ENCODE results near the gene PYGO1.

The PYGO1 gene

DNA sequence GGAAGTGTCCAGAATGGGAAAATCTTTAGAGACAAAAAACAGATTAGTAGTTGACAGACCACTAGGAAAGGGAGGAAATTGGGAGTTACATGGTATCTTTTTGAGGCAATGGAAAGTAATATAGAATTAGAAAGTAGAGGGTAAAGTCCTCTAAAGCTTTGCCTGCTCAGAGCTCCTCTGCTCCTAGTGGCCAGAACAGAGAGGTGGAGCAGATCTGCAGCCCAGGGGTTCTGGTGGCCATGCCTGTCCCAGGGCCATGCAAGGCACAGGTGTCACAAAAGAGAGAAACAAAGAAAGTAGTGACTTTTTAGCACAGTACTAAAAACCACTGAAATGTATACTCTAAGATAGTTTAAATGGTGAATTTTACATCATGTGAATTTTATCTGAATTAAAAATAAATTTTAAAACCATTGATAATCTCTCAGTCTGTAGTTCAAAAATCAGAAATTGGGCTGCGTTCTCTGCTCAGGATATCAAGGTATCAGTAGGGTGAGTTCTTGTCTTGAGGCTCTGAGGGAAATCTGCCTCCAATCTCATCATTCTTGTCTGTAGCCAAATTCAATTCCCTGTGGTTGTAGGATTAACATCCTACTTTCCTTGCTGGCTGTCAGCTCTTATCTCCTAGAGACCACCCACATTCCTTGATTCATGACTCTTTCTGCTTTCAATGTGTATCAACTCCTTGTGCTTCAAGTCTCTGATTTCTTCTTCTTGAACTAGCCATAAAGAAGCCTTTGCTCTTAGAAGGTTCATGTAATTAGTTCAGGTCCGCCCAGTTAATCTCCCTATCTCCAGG lies 23.6 kb downstream of the PYGO1 start:
- no peak for DNase-seq

DNA sequence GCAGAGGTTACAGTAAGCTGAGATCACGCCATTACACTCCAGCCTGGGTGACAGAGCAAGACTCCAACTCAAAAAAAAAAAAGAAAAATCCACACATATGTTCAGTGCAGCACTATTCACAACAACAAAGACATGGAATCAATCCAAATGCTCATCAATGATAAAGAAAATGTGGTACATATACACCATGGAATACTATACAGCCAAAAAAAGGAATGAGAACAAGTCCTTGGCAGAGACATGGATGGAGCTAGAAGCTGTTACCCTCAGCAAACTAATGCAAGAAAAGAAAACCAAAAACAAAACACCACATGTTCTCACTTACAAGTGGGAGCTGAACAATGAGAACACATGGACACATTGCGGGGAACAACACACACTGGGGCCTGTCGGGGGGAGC lies 25.5 kb downstream of the PYGO1 start:
- DNase-seq, result no peak

DNA sequence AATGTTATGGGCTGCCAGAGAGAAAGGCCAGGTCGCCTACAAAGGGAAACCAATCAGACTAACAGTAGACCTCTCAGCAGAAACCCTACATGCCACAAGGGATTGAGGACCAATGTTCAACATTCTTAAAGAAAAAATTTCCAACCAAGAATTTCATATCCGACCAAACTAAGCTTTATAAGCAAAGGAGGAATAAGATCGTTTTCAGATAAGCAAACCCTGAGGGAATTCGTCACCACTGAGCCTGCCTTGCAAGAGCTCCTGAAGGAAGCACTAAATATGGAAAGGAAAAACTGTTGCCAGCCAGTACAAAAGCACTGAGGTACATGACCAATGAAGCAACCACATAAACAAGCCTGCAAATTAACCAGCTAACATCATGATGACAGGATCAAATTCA lies 33.1 kb downstream of the PYGO1 start:
- no peak for DNase-seq

DNA sequence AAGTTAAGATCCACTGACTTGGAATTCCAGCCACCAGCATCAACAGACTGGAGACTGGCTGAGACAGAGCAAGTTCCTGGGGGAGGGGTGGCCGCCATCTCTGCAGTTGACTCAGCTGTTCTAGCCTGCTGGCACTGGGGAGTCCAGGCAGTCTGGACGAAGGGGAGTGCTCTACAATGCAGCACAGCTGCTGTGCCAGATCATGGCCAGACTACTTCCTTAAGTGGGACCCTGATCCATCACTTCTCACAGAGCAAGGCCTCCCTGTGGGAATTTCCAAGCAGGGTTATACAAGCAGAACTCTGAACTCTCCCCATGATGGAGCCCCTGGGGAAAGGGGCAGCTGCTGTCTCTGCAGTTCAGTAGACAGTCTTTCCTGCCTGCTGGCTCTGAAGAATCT lies 35.2 kb downstream of the PYGO1 start:
- peak; percentile 74 for DNase-seq

DNA sequence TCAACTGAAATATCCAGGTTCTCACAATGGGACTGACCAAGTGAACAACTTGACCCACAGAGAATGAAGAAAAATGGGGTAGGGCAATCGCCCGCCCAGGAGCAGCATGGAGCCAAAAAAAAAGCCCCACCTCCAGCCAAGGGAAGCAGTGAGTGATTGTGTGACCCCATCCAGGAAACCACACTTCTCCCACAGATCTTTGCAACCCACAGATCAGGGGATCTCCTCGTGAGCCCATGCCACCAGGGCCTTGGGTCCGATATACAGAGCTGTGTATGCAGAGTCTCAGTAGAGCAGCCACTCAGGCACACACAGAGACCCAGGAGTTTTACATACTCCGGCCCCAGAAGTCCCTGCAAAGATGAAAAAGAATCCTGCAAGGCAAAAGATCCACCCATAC lies 35.7 kb downstream of the PYGO1 start:
- no peak for DNase-seq

DNA sequence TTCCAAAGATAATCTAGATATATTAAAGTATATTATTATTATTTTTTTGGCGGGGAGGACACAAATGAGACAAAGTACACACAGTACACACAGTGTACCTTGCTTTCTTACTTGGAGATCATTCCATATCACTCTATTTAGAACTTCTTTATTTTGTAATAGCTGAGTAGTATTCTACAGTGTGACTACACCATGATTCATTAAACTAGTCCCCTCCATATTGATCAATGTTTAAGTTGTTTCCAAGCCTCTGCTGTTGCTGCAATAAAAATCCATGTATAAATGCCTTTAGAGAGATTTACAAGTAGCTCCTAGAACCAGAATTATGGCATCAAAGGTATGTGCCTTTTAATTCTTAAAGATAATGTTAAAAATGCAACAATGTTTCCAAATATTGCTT lies 38.8 kb downstream of the PYGO1 start:
- no peak for DNase-seq

DNA sequence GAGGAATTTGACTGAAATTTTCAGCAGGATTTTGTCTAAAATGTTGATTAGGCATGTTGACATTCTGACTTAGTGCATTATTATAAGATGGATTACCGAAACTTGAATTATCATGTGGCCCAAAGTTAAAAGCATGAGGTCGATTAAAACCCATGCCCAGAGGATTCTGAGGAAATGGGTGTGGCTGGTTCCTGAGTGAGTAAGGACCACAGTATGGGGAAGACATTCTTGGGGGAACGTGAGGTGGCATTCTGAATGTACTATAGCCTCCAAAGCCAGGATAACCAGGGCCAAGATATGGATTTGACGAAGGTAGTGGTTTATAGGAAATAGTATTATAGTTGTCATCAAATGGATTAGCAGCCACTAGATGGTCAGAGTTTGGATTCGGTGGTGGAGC lies 41.4 kb downstream of the PYGO1 start:
- peak; percentile 24 for DNase-seq

DNA sequence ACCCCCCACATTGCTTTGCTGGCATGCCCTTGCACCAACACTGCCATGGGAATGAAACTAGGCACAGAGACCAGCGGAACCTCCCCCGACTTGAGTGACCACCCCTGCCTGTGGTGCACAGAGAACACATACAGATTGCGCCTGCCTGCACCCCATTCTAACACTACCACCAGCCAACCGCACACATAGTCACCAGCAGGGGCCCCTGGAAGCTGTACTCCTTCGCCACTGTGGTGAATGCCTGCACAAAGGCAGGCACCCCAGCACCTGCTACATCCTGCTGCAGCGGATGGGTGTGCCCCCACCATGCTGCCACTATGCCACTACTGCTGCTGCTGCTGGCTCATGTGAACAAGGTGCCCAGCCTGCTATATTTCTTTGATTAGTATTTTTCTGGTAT lies 52.7 kb downstream of the PYGO1 start:
- no peak for DNase-seq

DNA sequence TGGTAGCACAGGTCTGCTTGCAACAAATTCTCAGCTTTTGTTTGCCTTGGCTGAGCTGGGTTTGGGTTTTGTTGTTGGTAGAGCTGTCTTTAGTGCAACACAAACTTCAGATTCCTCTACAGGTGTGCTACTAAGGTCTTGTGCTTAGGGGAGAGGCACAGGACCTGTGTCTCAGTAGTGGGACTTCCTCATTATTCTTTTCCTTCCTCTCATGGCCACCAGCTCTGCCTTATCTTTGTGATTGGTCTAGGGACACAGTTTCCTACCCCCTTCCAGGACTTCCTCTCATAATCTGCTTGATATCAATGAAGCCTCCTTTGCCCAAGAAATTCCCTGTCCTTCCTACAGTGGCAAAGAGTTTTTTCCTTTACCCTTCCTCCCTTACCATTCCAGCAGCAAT lies 55.2 kb downstream of the PYGO1 start:
- no peak for DNase-seq

DNA sequence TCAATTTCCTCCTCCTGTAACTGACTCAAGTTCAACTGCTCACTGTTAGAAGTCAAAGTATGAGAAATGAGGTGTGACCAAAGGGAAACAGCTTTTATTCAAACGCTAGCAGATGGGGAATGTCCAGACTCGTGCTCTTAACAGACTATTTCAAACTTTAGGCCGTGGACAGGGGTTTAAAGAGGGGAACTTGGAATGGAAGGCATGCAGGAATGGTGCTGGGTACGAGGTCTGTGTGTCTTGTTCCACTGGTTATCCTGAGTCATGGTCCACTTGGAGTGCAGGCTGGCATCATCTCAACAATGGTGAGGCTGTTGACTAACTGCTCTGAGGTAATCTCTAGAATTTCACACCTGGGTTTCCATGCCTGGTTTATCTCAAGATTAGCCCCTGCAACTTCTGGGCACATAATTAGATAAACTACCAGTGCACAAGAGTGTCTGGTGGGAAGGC lies 57.3 kb downstream of the PYGO1 start:
- DNase-seq, result no peak

DNA sequence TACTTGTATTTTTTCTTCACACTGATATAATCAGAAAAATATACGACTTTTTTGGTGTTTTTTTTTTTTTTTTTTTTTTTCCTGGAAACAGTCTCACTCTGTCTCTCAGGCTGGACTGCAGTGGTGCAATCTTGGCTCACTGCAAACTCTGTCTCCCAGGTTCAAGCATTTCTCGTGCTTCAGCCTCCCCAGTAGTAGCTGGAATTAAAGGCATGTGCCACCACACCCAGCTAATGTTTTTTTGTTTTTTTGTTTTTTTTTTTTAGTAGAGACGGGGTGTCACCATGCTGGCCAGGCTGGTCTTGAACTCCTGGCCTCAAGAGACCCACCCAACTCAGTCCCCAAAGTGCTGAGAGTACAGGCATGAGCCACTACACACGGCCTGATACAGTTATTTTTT lies 59.3 kb downstream of the PYGO1 start:
- DNase-seq, result no peak

DNA sequence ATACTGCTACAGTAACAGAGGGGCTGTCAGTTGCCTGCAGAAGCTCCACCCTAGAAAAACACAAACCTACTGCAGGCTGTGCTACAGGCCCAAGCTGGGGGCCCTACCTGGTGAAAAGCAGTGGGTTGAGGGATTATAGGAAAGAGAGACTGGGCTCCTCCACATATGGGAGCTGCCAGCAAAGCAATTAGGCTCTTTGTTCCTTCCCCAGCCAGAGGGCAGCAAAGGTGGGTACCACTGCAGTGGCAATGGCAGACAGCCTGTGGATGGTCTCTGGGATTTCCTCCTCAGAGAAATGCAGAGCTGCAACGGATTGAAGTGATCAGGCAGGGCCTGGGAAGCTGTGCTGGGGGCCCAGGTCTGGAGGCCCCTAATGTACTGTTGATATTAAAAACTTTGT lies 61.0 kb downstream of the PYGO1 start:
- no peak for DNase-seq

DNA sequence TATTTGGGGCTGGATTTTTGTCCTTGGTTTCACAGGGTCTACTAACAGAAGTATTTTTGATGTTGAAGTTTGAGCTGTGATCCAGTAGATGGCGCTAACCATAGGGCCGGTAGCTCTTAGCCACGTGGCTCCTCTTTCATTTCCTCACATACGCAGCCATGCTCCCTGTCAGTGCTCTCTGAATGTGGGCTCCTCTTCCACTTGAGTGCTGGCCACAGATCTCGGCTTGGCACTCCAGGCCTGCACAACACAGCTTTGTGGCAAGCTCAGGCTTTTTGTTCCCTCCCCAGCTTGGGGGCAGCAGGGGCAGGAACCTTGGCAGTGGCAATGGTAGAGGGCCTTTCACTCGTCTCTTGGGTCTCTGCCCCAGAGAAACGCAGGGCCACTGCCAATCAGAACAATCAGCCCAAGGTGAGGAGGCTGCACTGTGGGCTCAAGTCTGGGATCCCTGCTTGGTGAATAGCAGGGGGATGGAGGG lies 61.5 kb downstream of the PYGO1 start:
- DNase-seq, result peak; percentile 67

DNA sequence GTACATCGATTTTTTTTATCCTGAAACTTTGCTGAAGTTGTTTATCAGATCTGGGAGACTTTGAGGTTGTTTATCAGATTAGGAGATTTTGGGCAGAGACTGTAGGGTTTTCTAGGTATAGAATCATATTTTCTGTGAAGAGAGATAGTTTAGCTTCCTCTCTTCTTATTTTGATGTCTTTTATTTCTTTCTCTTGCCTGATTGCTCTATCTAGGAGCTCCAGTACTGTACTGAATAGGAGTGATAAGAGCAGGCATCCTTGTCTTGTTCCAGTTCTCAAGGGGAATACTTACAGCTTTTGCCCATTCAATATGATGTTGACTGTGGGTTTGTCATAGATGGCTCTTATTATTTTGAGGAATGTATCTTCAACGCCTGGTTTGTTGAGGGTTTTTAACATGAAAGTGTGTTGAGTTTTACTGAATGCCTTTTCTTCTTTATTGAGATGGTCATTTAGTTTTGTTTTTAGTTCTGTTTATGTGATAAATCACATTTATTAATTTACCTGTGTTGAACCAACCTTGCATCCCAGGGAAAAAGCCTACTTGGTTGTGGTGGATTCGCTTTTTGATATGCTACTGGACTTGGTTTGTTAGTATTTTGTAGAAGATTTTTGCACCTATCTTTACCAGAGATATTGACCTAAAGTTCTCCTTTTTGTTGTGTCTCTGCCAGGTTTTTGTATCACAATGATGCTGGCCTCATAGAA lies 65.2 kb downstream of the PYGO1 start:
- DNase-seq, result no peak

DNA sequence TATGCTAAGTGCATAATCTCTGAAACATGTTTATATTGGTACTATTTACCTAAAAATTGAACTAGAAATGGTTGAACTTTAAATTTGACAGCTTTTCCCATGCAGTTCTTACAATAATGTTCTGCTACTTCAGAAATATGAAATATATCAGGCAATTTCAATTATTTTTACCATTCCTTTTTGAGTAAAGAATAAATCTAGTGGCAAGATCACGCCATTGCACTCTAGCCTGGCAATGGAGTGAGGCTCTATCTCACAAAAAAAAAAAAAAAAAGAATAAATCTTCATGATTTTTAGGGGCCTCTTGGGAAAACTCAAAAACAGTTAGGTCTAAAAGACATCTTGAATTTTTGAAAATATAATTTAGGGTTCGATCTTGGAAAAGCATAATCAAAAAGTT lies 69.5 kb downstream of the PYGO1 start:
- no peak for DNase-seq

DNA sequence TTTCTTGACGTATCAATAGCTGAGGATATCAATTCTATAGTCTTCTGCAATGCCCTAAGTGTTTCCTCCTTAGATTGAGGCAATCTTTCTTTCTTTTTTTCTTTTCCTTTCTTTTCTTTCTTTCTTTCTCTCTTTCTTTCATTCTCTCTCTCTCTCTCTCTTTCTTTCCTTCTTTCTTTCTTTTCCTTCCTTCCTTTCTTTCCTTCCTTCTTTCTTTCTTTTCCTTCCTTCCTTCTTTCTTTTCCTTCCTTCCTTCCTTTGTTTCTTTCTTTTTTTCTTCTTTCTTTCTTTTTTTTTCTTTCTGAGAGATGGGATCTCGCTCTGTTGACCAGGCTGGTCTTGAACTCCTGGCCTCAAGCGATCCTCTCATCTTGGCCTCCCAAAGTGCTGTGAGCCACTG lies 70.1 kb downstream of the PYGO1 start:
- DNase-seq, result no peak

DNA sequence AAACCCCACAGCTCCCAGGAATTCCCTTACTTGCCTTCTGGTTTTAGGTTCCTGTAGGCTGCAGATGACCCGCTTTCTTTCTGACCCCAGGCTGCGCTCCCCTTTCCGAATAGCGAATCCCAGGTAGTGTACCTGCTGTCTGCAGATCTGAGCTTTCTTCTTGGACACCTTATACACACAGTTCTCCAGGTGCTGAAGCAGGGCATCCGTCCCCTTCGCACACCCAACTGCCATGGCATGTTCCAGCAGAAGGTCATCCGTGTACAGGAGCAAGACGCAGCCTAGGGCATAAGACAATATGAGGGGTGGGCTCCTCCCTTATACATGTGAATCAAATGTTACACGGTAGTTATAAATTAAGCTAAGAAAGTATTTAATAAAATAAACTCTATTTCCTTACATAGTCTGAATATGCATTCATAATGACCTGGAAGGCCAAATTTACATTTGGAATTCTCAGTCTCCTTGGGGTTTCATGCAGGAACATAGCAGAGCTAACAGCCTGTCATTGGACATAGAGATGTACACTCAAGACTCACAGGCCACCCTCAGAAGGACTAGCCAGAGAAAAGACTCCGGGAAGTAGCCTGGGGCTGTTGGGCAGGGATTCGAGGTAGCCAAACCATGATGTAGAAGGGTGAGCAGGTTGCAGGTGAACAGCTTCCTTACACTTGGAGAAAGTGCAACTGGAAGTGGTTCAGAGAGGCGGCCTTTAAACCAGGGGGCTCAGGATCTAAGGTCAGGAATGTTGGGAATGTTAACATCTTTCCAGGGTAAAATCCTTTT lies 72.0 kb downstream of the PYGO1 start:
- no peak for DNase-seq

DNA sequence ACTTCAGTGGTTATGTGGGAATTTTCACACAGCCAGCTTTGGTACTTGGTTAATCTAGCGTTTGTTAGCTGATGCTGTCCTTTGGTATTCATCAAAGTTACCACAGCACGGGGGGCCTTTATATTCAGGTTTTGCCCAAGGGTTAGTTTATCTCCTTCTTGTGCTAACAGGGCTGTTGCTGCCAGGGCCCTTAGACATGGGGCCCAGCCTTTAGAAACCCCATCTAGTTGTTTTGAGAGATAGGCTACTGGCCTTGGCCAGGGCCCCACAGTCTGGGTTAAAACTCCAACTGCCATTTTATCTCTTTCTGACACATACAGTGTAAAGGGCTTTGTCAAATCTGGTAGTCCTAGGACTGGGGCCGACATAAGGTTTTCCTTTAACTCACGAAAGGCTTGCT lies 72.7 kb downstream of the PYGO1 start:
- DNase-seq, result no peak

DNA sequence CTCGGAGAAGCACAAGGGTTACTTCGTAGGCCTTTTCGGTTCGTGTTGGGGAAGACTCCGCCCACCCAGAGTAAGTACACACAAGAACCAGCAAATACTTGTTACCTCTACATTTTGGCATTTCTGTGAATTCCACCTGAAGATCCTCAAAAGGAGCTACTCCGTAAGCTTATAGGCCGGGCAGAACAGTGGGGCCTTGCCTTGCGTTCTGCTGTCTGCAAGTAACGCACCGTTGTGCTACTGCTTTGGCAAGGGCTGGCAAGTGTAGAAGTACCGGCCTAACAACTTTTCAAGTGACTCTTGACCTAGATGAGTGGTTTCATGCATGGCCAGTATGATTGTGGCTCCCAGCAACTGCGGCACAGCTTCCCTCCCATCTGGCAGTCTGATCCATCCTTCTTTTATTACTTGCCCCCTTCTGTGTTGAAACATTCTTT lies 73.7 kb downstream of the PYGO1 start:
- no peak for DNase-seq

DNA sequence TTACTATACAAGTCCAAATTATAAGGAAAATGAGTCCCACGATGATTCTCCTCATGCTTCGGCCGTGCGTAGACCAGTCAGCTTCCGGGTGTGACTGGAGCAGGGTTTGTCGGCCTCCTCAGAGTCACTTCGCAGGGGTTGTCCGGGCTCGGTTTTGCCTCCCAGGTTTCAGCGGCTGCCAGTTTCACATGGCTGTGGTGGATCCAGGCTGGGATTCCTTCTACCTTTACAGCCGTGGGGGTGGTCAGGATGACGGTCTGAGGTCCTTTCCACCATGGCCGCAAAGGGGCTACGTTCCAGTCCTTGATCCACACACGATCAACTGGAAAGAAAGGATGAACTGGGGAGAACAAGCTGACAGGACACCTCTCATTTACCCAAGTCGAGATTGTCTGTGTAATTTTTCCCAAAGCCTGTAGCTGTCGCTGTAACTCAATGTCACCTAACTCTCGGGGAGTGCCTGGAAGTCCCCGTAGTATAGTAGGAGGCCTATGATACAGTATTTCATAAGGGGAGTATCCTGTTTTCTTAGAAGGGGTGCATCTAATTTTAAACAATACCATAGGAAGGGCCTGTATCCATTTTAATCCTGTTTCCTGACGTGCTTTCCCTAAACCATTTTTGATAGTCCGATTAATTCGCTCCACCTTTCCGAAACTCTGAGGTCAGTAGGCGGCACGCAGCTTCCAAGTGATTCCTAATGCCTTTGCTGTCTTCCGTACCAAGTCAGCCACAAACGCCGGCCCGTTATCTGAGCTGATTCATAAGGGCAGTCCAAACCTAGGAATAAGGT lies 74.3 kb downstream of the PYGO1 start:
- peak; percentile 25 for DNase-seq

DNA sequence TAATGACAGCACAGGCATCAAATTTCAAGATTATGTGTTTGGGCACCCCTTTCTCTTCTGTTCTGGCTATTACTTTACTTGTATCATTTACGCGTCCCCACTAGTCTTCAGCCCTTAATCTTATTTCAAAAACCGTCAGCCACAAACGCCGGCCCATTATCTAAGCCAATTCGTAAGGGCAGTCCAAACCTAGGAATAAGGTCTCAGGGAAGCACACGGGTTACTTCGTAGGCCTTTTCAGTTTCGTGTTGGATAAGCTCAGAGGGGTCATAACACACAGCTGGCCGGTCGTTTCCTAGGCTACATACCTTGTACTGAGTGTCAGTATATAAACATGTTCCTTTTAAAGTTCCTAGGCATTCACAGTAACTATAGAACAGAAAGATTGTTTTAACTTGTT lies 75.0 kb downstream of the PYGO1 start:
- no peak for DNase-seq

DNA sequence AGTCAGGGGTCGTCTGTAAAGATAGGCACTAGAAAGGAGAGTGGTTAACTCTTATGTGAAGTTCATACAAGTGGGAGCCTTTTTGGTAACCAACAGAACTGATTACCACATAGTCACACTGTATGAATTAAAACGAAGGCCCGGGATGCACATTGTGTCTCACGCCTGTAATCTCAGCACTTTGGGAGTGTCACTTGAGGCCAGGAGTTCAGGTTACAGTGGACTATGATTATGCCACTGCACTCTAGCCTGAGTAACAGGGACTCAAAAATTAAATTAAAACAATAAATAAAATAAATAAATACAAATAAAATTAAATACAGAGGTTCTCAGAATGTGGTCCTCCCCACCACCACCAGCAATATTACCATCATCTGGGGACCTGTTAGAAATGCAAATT lies 80.6 kb downstream of the PYGO1 start:
- DNase-seq, result no peak

All from fibroblast of skin of scalp (primary cell).